ENCODE measurements around the gene JPH3. TPM values are rescaled to one million over a fixed set of nuclear protein-coding genes. Genes with fewer than 3 reads are reported as not detected.

Gene JPH3
- total RNA-seq, 1 experiment from 2014 or later: 39.0 TPM

DNA sequence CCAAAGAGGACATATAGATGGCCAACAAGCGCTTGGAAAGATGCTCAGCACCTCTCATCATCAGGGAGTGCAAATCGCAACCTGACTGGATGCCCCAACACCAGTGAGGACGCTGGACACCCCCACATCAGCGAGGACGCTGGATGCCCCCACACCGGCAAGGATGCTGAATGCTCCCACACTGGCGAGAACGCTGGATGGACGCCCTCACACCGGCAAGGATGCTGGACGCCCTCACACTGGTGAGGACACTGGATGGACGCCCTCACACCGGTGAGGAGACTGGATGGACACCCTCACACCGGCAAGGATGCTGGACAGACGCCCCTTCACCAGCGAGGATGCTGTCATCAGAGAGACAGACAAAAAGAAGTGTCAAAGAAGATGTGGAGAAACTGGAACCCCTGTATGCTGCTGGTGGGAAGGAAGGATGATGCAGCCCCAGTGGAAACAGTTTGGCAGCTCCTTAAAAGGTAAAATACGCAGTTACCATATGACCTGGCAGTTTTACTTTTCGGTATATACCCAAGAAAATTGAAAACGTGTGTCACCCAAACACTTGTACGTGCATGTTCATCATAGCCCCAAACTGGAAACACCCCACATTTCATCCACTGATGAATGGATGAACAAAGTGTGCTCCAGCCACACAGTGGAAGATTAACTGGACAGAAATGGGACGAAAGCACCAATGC, 10.1 kb upstream of the JPH3 start (continued):
- TF ChIP-seq, protein P1, sequence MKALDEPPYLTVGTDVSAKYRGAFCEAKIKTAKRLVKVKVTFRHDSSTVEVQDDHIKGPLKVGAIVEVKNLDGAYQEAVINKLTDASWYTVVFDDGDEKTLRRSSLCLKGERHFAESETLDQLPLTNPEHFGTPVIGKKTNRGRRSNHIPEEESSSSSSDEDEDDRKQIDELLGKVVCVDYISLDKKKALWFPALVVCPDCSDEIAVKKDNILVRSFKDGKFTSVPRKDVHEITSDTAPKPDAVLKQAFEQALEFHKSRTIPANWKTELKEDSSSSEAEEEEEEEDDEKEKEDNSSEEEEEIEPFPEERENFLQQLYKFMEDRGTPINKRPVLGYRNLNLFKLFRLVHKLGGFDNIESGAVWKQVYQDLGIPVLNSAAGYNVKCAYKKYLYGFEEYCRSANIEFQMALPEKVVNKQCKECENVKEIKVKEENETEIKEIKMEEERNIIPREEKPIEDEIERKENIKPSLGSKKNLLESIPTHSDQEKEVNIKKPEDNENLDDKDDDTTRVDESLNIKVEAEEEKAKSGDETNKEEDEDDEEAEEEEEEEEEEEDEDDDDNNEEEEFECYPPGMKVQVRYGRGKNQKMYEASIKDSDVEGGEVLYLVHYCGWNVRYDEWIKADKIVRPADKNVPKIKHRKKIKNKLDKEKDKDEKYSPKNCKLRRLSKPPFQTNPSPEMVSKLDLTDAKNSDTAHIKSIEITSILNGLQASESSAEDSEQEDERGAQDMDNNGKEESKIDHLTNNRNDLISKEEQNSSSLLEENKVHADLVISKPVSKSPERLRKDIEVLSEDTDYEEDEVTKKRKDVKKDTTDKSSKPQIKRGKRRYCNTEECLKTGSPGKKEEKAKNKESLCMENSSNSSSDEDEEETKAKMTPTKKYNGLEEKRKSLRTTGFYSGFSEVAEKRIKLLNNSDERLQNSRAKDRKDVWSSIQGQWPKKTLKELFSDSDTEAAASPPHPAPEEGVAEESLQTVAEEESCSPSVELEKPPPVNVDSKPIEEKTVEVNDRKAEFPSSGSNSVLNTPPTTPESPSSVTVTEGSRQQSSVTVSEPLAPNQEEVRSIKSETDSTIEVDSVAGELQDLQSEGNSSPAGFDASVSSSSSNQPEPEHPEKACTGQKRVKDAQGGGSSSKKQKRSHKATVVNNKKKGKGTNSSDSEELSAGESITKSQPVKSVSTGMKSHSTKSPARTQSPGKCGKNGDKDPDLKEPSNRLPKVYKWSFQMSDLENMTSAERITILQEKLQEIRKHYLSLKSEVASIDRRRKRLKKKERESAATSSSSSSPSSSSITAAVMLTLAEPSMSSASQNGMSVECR (CRISPR knock-in tag; IDR thresholded peaks at IDR 0.05; ENCODE audit: borderline replicate concordance): no peak
- TF ChIP-seq ELF4 (CRISPR knock-in tag; IDR thresholded peaks at IDR 0.05; ENCODE audit: low read depth) (no peak), EMX1 (CRISPR knock-in tag; IDR thresholded peaks at IDR 0.05) (no peak)
- TF ChIP-seq, protein P2, sequence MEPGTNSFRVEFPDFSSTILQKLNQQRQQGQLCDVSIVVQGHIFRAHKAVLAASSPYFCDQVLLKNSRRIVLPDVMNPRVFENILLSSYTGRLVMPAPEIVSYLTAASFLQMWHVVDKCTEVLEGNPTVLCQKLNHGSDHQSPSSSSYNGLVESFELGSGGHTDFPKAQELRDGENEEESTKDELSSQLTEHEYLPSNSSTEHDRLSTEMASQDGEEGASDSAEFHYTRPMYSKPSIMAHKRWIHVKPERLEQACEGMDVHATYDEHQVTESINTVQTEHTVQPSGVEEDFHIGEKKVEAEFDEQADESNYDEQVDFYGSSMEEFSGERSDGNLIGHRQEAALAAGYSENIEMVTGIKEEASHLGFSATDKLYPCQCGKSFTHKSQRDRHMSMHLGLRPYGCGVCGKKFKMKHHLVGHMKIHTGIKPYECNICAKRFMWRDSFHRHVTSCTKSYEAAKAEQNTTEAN (CRISPR knock-in tag; IDR thresholded peaks at IDR 0.05): no peak

DNA sequence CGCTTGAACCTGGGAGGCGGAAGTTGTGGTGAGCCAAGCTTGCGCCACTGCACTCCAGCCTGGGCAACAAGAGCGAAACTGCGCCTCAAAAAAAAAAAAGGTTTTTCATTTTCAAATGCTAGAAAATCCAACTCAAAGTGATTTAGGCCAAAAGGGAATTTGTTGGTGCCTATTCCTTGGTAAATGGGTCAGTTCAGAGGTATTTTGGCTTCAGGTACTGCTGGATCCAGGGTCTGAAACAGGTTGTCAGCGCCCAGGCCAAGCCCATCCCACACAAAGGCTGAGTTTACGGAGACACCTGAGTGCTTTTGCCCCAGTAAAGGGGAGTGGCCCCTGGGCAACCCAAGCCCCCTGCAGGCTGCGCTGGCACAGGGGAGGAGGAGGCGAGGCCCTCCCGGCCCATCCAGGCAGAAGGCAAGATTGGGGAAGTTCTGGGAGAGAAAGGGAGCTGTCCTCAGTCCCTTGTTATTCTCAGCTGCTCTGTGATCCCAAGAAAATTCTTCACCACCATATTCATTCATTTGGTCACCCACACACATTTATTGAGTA, 8.5 kb upstream of the JPH3 start:
- DNase-seq (ENCODE audit: low spot score) (no peak), ATAC-seq (no peak)
- H3K27me3 Mint-ChIP-seq (ENCODE audit: low read depth): peaks cover 12% of the 10 kb centered on the region
- no peak overlapping the region for H3K4me3 Mint-ChIP-seq
- H3K9me3 Mint-ChIP-seq: no peaks in the 10 kb centered on the region
- CTCF ChIA-PET: interaction anchor here (0.7 kb wide), 2 partner anchors 23 to 842 kb away, joined by 3 read pairs; no protein-coding TSS in a partner anchor
- H3K36me3 Mint-ChIP-seq: no peaks in the 10 kb centered on the region
- no peak overlapping the region for H3K27ac Mint-ChIP-seq
- POLR2A ChIA-PET: no interaction called here
- TF ChIP-seq, protein P3, sequence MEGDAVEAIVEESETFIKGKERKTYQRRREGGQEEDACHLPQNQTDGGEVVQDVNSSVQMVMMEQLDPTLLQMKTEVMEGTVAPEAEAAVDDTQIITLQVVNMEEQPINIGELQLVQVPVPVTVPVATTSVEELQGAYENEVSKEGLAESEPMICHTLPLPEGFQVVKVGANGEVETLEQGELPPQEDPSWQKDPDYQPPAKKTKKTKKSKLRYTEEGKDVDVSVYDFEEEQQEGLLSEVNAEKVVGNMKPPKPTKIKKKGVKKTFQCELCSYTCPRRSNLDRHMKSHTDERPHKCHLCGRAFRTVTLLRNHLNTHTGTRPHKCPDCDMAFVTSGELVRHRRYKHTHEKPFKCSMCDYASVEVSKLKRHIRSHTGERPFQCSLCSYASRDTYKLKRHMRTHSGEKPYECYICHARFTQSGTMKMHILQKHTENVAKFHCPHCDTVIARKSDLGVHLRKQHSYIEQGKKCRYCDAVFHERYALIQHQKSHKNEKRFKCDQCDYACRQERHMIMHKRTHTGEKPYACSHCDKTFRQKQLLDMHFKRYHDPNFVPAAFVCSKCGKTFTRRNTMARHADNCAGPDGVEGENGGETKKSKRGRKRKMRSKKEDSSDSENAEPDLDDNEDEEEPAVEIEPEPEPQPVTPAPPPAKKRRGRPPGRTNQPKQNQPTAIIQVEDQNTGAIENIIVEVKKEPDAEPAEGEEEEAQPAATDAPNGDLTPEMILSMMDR (IDR thresholded peaks at IDR 0.05): no peak
- no peak for TF ChIP-seq NR1H2 (CRISPR knock-in tag; IDR thresholded peaks at IDR 0.05)
- no peak for TF ChIP-seq TEAD4 (CRISPR knock-in tag; IDR thresholded peaks at IDR 0.05)
- TF ChIP-seq, protein P2 (CRISPR knock-in tag; IDR thresholded peaks at IDR 0.05): no peak
- TF ChIP-seq ZNF121 (CRISPR knock-in tag; IDR thresholded peaks at IDR 0.05): no peak
- TF ChIP-seq, protein P4, sequence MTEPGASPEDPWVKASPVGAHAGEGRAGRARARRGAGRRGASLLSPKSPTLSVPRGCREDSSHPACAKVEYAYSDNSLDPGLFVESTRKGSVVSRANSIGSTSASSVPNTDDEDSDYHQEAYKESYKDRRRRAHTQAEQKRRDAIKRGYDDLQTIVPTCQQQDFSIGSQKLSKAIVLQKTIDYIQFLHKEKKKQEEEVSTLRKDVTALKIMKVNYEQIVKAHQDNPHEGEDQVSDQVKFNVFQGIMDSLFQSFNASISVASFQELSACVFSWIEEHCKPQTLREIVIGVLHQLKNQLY (CRISPR knock-in tag; IDR thresholded peaks at IDR 0.05): no peak
- no peak for TF ChIP-seq ZNF232 (CRISPR knock-in tag; IDR thresholded peaks at IDR 0.05)
- TF ChIP-seq ZNF263 (CRISPR knock-in tag; IDR thresholded peaks at IDR 0.05; ENCODE audit: low read depth): no peak
- TF ChIP-seq TEAD1 (CRISPR knock-in tag; IDR thresholded peaks at IDR 0.05): no peak
- no peak for TF ChIP-seq MYBL2 (CRISPR knock-in tag; IDR thresholded peaks at IDR 0.05)
- peaks cover 4% of the 10 kb centered on the region; the same call in 1 of the 2 replicates for H3K4me1 Mint-ChIP-seq

DNA sequence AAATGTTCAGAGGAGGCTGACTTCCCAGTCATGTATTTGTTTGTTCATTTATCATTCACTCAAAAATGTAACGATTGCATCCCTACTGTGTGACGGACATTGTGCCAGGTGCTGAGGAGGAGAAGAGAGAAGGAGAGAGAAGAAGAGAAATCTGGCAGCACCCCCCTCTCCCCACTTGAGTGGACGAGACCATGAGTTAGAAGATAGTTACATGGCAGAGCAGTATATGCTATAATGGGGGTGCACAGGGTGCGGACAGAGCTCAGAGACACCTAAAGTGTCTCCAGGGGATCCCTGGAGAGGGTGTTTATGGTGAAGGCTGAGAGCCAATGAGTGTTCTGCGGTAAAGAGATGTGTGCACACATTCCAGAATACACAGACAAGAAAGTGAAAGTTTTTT, 6.6 kb upstream of the JPH3 start:
- Mint-ChIP-seq H3K36me3 (no peaks in the 10 kb centered on the region), H3K27me3 (ENCODE audit: low read depth) (peaks cover 10% of the 10 kb centered on the region), H3K4me1 (peaks cover 6% of the 10 kb centered on the region), H3K27ac (no peak overlapping the region), H3K9me3 (no peaks in the 10 kb centered on the region), H3K4me3 (no peak overlapping the region)
- no peak for ATAC-seq
- no peak for DNase-seq (ENCODE audit: low spot score)
- ChIA-PET POLR2A (no interaction called here), CTCF (no interaction called here)
- TF ChIP-seq ZNF138 (CRISPR knock-in tag; conservative IDR thresholded peaks at IDR 0.05) (no peak), ZNF396 (CRISPR knock-in tag; IDR thresholded peaks at IDR 0.05; ENCODE audit: borderline replicate concordance) (no peak), ZNF263 (CRISPR knock-in tag; IDR thresholded peaks at IDR 0.05; ENCODE audit: low read depth) (no peak)
- TF ChIP-seq, protein P5, sequence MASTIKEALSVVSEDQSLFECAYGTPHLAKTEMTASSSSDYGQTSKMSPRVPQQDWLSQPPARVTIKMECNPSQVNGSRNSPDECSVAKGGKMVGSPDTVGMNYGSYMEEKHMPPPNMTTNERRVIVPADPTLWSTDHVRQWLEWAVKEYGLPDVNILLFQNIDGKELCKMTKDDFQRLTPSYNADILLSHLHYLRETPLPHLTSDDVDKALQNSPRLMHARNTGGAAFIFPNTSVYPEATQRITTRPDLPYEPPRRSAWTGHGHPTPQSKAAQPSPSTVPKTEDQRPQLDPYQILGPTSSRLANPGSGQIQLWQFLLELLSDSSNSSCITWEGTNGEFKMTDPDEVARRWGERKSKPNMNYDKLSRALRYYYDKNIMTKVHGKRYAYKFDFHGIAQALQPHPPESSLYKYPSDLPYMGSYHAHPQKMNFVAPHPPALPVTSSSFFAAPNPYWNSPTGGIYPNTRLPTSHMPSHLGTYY (CRISPR knock-in tag; IDR thresholded peaks at IDR 0.05): no peak
- TF ChIP-seq, protein P6, sequence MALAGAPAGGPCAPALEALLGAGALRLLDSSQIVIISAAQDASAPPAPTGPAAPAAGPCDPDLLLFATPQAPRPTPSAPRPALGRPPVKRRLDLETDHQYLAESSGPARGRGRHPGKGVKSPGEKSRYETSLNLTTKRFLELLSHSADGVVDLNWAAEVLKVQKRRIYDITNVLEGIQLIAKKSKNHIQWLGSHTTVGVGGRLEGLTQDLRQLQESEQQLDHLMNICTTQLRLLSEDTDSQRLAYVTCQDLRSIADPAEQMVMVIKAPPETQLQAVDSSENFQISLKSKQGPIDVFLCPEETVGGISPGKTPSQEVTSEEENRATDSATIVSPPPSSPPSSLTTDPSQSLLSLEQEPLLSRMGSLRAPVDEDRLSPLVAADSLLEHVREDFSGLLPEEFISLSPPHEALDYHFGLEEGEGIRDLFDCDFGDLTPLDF (CRISPR knock-in tag; IDR thresholded peaks at IDR 0.05): no peak
